Adipocyte (in vitro differentiated cells): ENCODE measurements around the gene ADAMTS2.

Experiments used
- DNase-seq: peaks from one replicate; pipeline ENCODE4 v3.0.0-alpha.2; 2015; ENCODE audit warnings: low read depth
- H3K27me3 ChIP-seq: replicated peaks from 2 replicates; pipeline ENCODE4 v1.7.0; 2013; ENCODE audit warnings: mild to moderate bottlenecking, low read length, moderate library complexity; ENCODE audit not compliant: control insufficient read depth, insufficient read depth
- H3K36me3 ChIP-seq: 2 replicates; pipeline ENCODE4 v1.7.0; 2013; ENCODE audit warnings: low read length, mild to moderate bottlenecking, moderate library complexity; ENCODE audit not compliant: control insufficient read depth, insufficient read depth, severe bottlenecking
- H3K4me1 ChIP-seq: 2 replicates; pipeline ENCODE4 v1.7.0; 2013; ENCODE audit warnings: mild to moderate bottlenecking, low read length, moderate library complexity; ENCODE audit not compliant: control insufficient read depth, insufficient read depth
- H3K4me3 ChIP-seq: 2 replicates; pipeline ENCODE4 v1.7.0; 2013; ENCODE audit warnings: mild to moderate bottlenecking, low read length, moderate library complexity
- H3K9ac ChIP-seq: 2 replicates; pipeline ENCODE4 v1.7.0; 2013; ENCODE audit warnings: mild to moderate bottlenecking, low read length, moderate library complexity
- H3K9me3 ChIP-seq: 2 replicates; pipeline ENCODE4 v1.7.0; 2013; ENCODE audit warnings: mild to moderate bottlenecking, low read length, moderate library complexity; ENCODE audit not compliant: control insufficient read depth

The ADAMTS2 gene

DNA sequence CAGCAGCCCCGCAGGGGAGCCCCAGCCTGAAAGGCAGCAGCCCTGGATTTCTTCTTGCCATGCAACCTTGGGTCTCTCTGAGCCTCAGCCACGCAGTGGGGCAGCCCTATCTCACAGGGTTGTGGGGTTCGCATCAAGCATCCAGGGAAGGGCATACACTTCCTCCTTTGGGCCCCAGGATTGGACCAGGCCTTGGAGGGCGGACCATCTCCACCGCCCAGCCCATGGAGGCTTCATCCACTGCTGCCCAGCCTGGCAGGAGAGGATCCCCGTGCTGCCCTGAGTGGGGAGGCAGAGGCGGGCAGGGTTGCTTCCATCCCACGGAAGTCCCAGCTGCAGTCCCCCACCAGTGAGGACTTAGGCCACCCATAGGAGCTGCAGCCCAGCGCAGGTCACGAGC, 5.3 kb downstream of the ADAMTS2 start:
- Histone ChIP-seq H3K9me3 (no peaks in the 10 kb centered on the region), H3K9ac (no peak overlapping the region), H3K4me3 (no peak overlapping the region), H3K4me1 (peaks cover 51% of the 10 kb centered on the region), H3K36me3 (peaks cover 49% of the 10 kb centered on the region), H3K27me3 (no peaks in the 10 kb centered on the region)
- DNase-seq, result no peak

GRCh38 chr5:179339081-179339480, 6.2 kb downstream of the ADAMTS2 start:
- no peak for DNase-seq
- no peak overlapping the region for H3K9ac ChIP-seq
- H3K4me3 ChIP-seq, result no peak overlapping the region
- H3K27me3 ChIP-seq, result no peaks in the 10 kb centered on the region
- H3K9me3 ChIP-seq, result no peaks in the 10 kb centered on the region
- H3K4me1 ChIP-seq, result peaks cover 60% of the 10 kb centered on the region
- H3K36me3 ChIP-seq, result peaks cover 53% of the 10 kb centered on the region

DNA sequence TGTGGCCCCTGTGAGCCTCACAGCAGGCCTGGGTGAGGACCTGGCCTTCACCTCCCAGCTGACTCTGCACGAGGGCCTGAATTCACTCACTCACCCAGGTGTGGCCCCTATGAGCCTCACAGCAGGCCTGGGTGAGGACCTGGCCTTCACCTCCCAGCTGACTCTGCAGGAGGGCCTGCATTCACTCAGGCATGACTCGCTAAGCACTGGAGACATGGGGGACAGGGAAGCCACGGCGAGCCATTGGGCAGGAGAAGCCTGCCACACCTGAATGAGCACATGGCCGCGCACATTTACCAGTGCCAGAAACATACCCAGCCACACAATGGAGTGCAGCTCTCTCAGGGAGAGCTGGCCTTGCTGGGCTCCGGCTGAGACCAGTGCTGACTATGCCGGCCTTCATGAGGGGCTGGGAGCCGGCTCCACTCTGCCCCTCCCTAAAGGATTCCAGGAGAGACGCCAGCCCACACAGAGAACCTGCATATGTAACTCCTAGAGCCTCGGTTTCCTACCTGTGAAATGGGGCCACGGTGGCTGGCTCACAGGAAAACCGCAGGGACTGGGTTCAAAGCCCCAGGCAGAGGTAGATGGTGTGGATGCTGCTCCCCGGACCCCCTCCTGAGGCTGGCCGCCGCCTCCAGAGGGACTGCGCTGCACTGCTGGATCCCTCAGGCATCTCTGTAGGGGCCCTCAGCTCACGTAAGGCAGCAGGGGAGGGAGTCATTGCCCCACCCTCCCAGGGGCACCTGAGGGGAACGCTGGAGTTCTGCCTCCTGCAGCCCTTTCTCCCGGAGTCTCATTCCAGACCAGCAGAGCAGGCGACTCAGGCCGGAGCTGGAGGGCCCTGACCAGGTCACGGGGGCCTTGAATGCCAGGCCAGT, 7.2 kb downstream of the ADAMTS2 start:
- no peaks in the 10 kb centered on the region for H3K9me3 ChIP-seq
- no peak for DNase-seq
- H3K27me3 ChIP-seq, result no peaks in the 10 kb centered on the region
- H3K36me3 ChIP-seq, result peaks cover 49% of the 10 kb centered on the region
- peak overlapping the region; percentile 8 for H3K9ac ChIP-seq
- peaks cover 62% of the 10 kb centered on the region for H3K4me1 ChIP-seq
- H3K4me3 ChIP-seq, result no peak overlapping the region

GRCh38 chr5:179336871-179337795, 8.1 kb downstream of the ADAMTS2 start:
- H3K4me1 ChIP-seq, result peaks cover 55% of the 10 kb centered on the region
- H3K4me3 ChIP-seq, result no peak overlapping the region
- peaks cover 47% of the 10 kb centered on the region for H3K36me3 ChIP-seq

DNA sequence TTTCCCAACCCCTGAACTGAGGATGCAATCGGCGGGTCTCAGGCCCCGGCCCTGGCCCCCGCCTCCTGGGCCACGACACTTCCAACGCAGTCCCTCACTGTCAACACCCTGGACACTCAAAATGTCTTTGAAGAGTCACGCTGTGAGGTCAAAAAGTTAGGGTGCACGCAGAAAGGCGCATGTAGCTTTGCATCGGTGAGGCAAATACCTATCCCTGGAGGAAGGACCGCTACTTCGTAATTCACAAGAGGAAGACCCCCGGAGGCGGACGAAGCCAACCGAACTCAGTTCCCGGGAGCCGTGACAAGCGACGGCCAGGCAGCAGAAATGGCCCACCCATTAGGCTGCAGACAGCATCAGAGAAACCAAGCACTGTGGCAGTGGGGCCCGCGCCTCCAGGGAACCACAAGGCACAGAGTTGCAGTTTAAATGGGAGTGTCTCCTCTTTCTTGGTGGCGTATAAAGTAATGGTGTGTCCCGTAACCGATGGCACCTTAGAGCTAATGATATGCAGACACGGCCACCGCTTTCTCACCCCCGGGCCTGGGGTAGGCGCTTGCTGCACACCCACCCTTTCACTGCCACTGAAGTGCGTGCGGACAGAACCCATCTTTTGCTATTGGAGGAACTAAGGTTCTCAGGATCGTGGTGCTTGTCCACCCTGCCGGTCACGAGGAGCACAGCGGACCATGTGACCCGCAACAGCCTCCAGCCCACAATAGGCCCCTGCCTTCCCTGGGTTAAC, 9.0 kb downstream of the ADAMTS2 start:
- peaks cover 47% of the 10 kb centered on the region for H3K36me3 ChIP-seq
- no peak overlapping the region for H3K4me3 ChIP-seq
- H3K9me3 ChIP-seq, result no peaks in the 10 kb centered on the region
- no peak for DNase-seq
- H3K9ac ChIP-seq, result no peak overlapping the region
- H3K4me1 ChIP-seq, result peaks cover 53% of the 10 kb centered on the region
- no peaks in the 10 kb centered on the region for H3K27me3 ChIP-seq

More at GRCh38 chr5:179336871-179337795, 8.1 kb downstream of the ADAMTS2 start:
- no peak for DNase-seq
- Histone ChIP-seq H3K27me3 (no peaks in the 10 kb centered on the region), H3K9me3 (no peaks in the 10 kb centered on the region), H3K9ac (peak overlapping the region; percentile 8)

DNA sequence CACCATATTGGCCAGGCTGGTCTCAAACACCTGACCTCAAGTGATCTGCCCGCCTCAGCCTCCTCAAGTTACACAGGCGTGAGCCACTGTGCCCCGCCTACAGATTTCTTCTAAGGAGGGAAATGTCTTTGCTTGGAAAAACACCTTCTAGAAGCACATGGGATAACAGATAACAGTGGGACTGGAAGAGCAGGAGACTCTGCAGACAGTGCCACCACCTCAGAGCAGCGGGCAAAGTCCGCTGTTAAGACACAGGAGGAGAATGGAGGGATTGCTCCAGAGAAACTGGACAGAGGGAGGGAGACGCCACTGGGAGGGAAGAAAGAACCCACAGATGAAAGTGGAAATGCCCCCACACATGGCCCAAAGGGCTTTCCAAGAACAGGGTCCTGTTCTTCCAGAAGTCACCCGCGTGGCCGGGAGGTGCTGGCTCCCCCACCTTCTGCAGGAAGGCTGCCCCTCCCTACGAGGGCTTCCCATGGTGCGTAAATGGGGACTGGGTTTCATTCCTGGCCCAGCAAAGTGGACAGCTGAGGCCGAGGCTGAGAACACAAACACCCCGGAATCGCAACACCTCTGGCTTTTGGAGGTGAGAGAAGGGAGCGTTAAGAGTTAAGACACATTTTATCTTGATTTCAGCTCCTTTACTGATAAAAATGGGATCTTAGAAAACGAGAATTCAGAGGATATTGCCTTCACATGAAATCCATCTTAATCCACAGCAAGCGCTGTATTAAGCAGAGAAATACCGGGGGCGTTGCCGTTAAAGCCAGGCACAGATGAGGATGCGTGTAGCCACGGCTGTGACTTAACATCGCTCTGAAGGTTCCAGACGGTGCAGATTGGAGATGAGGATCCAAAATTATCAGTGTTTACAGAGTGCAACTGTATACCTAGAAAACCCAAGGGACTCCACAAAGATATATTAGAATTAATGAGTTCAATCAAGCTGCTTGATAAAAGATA, 11.2 kb downstream of the ADAMTS2 start:
- Histone ChIP-seq H3K36me3 (peaks cover 39% of the 10 kb centered on the region), H3K4me1 (peaks cover 48% of the 10 kb centered on the region), H3K9me3 (no peaks in the 10 kb centered on the region), H3K4me3 (no peak overlapping the region), H3K27me3 (no peaks in the 10 kb centered on the region), H3K9ac (peak overlapping the region; percentile 24)
- DNase-seq, result no peak

DNA sequence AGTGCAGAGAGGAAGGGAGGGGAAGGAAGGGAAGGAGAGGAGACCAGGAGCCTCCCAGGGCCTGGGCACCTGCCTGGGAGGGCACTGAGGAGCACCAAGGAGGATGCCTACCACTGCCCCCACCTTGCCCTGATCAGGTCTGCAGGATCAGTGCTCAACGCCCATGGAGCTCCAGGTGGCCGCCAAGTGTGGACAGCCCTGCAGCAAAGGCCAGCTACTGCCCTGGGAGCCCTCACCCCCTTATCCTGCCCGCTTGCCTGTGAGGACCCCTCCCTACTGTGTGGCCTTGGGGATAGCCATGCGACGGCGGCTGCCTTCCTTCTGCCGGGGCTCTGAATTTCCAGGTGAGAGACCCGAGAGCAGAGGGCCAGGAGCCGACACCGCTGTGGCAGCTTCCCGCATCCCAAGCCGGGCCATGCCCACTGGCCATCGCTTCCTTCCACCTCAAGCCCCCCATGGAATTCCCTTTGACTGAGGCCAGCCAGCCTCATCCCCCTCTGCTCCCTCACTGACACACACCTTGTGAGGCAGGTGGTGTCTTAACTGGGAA, 12.4 kb downstream of the ADAMTS2 start:
- no peak overlapping the region for H3K4me3 ChIP-seq
- no peaks in the 10 kb centered on the region for H3K27me3 ChIP-seq
- DNase-seq, result no peak
- H3K36me3 ChIP-seq, result peaks cover 31% of the 10 kb centered on the region
- H3K9ac ChIP-seq, result no peak overlapping the region
- no peaks in the 10 kb centered on the region for H3K9me3 ChIP-seq
- peaks cover 43% of the 10 kb centered on the region for H3K4me1 ChIP-seq

DNA sequence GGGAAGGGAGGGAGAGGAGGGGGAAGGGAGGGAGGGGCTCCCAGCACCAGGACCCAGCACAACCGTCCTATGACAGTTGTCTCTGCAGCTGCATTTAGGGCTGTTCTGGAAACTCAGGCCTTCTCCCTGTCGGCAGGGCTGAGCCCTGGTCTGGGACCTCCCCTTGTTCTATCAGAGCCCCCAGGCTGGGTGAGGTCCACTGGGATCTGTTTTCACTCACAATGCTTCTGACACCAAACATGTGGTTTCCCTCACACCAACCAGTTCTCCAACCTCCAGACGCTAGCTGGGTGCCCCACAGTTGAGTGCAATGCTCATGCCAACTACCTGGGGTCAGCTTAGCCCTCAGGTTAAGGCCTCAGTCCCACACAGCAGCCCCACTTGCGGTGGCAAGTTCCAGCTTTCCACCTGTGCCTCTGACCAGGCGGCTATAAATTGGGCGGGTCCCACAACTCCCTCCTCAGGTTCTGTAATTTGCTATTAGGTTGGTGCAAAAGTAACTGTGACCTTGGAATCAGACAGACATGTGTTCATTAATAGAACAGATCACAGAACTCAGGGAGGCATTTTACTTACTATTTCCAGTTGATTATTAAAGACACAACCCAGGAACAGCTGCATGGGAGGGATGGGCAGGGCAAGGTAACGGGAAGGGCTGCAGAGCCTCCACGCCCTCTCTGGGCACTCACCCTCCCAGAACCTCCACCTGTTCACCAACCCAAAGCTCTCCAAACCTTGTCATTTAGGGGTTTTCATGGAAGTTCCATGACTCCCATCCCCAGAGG, 13.5 kb downstream of the ADAMTS2 start:
- no peak for DNase-seq
- Histone ChIP-seq H3K27me3 (no peaks in the 10 kb centered on the region), H3K9ac (no peak overlapping the region), H3K36me3 (peaks cover 24% of the 10 kb centered on the region), H3K4me3 (no peak overlapping the region), H3K9me3 (no peaks in the 10 kb centered on the region), H3K4me1 (peaks cover 38% of the 10 kb centered on the region)

- no peaks in the 10 kb centered on the region for H3K27me3 ChIP-seq
- H3K9ac ChIP-seq, result no peak overlapping the region
- peaks cover 12% of the 10 kb centered on the region for H3K36me3 ChIP-seq
- H3K9me3 ChIP-seq, result no peaks in the 10 kb centered on the region
- H3K4me3 ChIP-seq, result no peak overlapping the region
- H3K4me1 ChIP-seq, result peaks cover 43% of the 10 kb centered on the region
- DNase-seq, result no peak
Observed at GRCh38 chr5:179330186-179330900, 14.9 kb downstream of the ADAMTS2 start.
